ENCODE results near the gene DCDC2.

- TF ChIP-seq SP1 (IDR thresholded peaks at IDR 0.05) (no peak), TARDBP (IDR thresholded peaks at IDR 0.05) (no peak), NFRKB (IDR thresholded peaks at IDR 0.05) (no peak), L3MBTL2 (conservative IDR thresholded peaks at IDR 0.05) (no peak), FOXM1 (IDR thresholded peaks at IDR 0.05; ENCODE audit: borderline replicate concordance) (no peak), HDGF (IDR thresholded peaks at IDR 0.05; ENCODE audit: borderline replicate concordance) (no peak), ELF4 (IDR thresholded peaks at IDR 0.05) (no peak), ZNF384 (IDR thresholded peaks at IDR 0.05) (no peak), ARNT (IDR thresholded peaks at IDR 0.05) (no peak)
These were observed 211.0 kb downstream of the DCDC2 start for GRCh38 chr6:24146871-24147270.

Measured in HEK293T (cell line).